Measurements from ENCODE around the gene HLCS.

- TF ChIP-seq POLR2AphosphoS5 (IDR thresholded peaks at IDR 0.05; ENCODE audit: low read depth, low read length) (no peak), POLR2A (IDR thresholded peaks at IDR 0.05; ENCODE audit: low read depth, low read length) (no peak), TAF1 (IDR thresholded peaks at IDR 0.05; ENCODE audit: borderline replicate concordance, low read depth, low read length) (no peak)
These were observed 258.6 kb downstream of the HLCS start for GRCh38 chr21:36707763-36708285.

Data from GM12892 (cell line).